HG03378 (cell line): ENCODE measurements around the gene NKX2-3.

Source experiments
- ATAC-seq: cut with Tn5 transposase; IDR thresholded peaks from one replicate; pipeline ENCODE4 v1.9.1; 2021; ENCODE audit warnings: mild to moderate bottlenecking, moderate library complexity; ENCODE audit not compliant: unreplicated experiment

Gene NKX2-3

GRCh38 chr10:99537989-99538917, 5.5 kb downstream of the NKX2-3 start:
- ATAC-seq: no peak

GRCh38 chr10:99539120-99539519, 6.4 kb downstream of the NKX2-3 start:
- no peak for ATAC-seq

GRCh38 chr10:99539820-99540219, 7.1 kb downstream of the NKX2-3 start:
- ATAC-seq: no peak

GRCh38 chr10:99540306-99540656, 7.5 kb downstream of the NKX2-3 start:
- ATAC-seq: no peak

GRCh38 chr10:99540657-99541531, 8.2 kb downstream of the NKX2-3 start:
- no peak for ATAC-seq

DNA sequence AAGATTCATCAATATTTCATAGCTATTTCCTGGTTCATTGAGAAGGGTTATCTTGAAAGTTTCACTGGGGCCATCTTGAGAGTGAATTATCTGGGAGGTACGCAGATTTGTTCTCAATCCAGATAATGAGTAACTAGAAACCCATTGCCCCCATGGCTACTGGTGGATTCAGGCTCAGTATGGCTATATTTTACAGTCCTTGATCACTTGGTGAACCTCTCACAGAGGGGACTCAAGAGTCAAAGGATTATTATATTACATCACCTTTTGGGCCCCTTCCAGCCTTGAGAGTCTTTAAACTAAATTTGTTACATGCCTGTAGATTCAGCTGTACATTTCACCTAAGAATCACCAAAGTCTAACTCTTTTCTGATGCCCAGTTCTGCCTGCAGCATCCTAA, 11.6 kb downstream of the NKX2-3 start:
- ATAC-seq: no peak

DNA sequence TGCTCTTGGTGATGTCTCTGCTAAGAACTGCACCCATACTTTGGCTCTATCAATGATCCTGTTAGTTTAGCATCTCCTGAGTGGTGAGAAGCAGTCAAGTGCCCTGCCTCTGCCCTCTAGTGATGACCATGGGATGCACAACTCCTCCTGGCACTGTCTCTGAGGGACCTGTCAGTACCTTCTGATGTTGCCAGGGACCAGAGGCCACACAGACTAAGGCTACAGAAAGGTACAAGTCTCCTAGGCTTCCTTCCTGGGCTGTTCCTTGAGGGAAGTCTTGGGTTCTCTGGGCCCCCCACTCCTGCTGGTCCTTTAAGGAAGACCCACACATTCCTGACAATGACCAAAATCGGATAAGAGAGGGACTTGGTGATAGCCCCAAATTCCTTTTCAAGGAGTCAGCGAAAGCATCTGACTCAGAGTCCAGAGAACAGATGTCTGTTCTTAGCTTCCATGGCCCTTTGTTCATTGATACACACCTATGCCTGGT, 15.3 kb downstream of the NKX2-3 start:
- no peak for ATAC-seq

DNA sequence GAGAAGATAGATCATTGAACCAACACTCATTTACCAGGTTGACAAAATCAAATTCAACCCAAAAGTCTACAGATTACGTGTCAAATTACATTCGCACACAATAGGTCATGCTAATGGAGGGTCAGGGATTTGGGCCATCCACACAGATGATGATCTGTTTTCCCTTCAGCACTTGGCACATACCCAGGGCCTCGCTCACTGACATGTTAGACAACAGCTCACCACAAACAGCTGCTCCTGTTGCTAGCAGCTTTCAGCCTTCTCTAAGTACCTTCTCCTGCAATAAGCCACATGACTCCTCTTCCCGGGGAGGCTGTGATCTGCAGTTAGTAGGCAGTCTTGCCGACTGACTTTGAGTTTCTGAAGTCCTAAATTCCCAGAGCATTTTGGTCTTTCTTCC, 18.4 kb downstream of the NKX2-3 start:
- ATAC-seq: no peak

- no peak for ATAC-seq
Measured at GRCh38 chr10:99551616-99552015, 18.9 kb downstream of the NKX2-3 start.

DNA sequence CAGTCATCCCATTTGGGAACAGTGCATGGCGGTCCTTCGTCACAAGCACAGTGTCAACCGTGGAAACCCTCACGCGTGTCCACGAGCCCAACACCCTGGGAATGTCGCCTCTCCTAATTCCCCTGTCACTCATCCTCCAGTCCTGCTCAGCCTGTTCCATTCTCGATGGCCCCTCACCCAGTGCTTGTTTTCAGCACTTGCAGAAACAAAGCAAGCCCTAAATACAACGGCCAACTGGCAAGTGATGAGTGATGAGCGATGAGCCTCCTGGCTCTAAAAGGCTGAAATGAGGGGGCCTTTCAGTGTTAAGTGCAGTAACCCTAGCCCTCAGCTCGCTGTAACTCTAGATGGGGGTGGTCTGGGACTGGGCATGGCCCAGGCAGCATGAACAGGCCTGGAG, 22.6 kb downstream of the NKX2-3 start:
- no peak for ATAC-seq

DNA sequence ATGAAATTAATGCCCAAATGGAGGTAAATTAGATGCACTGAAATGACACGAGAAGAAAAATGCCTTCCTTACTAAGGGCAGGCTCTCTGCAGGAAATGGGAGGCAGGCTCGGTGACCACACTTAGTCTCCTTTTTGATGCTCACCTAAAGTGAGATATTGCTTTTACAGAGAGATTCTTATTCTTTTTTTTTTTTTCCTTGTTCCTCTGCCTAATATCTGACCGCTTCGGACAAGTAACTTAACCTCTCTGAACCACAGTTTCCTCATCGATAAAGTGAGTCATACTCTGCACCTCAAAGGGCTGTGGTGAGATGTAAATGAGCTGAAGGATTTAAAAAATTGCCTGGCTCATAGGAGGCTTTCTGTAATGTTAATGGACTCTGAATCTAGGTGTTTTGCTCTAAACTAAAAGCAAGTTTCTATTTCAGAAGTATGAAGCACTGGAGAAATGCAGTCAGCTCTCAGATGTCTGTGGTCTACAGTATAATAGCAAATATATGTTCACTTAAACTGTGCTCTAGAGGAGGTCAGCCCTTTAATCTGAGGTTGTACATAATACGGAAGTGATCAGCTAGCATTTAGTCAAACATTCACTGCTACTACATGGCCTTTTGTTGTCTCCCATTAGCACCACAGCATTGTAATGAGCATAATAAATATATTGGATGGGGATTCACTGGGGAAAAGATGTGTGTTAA, 23.2 kb downstream of the NKX2-3 start:
- ATAC-seq: peak; percentile 96

DNA sequence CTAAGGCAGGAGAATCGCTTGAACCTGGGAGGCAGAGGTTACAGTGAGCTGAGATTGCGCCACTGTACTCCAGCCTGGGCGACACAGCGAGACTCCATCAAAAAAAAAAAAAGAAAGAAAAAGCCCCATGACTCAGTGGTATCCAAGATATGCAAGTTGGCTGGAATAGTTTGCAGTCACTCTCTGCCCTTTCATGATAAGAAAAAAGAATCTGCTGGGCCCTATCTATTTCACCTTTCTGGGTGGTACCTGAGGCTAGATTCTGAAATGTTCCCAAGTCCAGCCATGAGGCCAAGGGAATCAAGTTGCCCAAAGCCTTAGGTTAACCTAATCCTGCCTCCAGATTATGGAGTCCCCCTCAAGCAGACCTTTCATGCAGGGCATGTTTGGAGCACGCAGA, 24.3 kb downstream of the NKX2-3 start:
- no peak for ATAC-seq

DNA sequence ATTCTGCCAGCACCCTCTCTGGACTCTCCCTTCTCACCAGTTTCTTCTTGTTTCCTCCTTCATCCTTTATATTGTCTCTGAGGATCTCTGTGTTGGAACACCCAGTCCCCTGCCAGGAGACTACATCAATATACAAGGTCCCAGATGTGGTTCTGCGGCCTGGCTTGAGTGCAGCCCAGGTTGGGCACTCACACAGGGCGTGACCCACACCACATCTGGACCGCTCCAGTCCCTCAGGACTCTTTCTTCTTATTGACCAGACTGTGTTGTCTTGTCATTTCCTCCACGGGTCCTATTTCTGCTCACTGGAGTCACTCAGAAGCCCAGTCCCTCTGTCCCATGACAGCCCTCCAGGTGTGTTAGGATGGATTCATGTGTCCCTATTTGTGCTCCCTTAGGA, 26.0 kb downstream of the NKX2-3 start:
- ATAC-seq: no peak

- ATAC-seq: no peak
Measured at GRCh38 chr10:99560277-99561126, 27.8 kb downstream of the NKX2-3 start.

DNA sequence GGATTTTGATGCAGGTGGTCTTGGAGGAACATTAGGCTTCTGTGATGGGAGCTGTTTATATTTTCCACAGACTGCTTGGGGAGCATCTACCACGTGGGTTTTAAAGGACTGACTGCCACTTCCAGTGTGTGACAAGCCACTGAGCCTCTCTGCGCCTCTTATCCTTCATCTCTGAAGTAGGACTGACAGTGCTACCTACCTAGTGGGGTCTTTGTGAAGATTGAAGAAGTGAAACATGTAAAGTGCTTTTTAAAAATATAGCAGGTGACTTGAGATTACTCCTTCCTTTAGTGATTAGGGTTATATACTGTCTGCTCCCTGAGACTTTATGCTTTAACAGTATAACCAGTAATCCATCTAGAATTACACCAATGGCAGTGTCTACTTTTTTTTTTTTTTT, 29.9 kb downstream of the NKX2-3 start:
- no peak for ATAC-seq

DNA sequence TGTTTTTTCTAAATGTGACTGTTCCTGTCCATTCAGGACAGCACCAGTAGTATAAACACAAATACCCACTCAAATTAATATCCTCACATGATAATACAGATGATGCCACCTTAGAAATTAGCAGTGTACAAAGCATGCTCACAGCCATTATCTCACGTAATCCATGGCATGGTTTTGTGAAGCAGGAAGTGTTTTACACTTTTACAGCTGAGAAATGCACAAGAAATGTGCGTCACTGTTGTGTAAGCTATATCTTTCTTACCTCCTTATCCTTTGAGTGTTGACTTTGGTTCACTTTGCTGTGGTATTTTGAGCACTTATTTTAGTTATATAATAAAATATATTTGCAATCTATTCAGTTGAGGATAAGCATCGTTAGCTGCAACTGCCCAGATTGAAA, 31.6 kb downstream of the NKX2-3 start:
- ATAC-seq: no peak

DNA sequence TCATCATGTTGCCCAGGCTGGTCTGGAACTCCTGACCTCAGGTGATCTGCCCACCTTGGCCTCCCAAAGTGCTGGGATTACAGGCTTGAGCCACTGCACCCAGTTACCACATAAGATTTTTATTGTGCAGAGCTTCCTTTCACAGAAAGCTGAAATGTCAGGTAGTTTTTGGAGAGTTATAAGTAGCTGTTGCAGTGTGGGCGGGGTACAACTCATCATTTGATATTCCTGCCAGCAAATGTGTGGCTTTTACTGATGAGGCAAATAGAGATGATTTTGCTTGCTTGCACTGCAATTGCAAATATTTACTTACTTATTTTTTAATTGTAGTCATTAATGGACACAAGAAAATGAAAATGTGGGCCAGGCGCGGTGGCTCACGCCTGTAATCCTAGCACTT, 32.4 kb downstream of the NKX2-3 start:
- no peak for ATAC-seq

GRCh38 chr10:99569253-99569939, 36.7 kb downstream of the NKX2-3 start:
- ATAC-seq: no peak

DNA sequence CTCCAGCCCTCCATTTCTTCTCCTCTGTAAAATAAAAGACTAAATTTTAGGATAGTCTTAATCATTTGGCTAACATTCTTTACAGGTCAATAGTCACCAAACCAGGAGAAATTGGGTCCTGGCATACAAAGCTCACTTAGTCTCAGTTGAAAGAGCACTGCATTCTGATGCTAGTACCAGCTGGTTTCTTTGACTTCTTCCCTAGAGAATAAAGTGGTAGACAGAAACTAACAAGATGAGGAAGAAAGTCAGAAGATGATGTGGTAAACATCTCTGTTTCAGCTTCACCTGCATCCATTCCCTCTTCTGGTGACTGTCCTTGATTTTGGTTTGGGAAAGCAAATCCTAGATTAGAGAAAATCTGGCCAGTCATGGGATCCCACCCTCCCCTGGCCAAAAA, 37.2 kb downstream of the NKX2-3 start:
- ATAC-seq: no peak

GRCh38 chr10:99571816-99572215, 39.1 kb downstream of the NKX2-3 start:
- no peak for ATAC-seq
